Endometrium (tissue), 2 donors: ENCODE results near the gene ITGB5.

Experiments used
- FAIRE-seq: peaks from 2 replicates; lab custom pipeline; 2012; peaks lifted over from hg19 to GRCh38; lab: Jason Lieb, UNC
- donor health status: control.
- donor health status: control.

ITGB5 gene, protein sequence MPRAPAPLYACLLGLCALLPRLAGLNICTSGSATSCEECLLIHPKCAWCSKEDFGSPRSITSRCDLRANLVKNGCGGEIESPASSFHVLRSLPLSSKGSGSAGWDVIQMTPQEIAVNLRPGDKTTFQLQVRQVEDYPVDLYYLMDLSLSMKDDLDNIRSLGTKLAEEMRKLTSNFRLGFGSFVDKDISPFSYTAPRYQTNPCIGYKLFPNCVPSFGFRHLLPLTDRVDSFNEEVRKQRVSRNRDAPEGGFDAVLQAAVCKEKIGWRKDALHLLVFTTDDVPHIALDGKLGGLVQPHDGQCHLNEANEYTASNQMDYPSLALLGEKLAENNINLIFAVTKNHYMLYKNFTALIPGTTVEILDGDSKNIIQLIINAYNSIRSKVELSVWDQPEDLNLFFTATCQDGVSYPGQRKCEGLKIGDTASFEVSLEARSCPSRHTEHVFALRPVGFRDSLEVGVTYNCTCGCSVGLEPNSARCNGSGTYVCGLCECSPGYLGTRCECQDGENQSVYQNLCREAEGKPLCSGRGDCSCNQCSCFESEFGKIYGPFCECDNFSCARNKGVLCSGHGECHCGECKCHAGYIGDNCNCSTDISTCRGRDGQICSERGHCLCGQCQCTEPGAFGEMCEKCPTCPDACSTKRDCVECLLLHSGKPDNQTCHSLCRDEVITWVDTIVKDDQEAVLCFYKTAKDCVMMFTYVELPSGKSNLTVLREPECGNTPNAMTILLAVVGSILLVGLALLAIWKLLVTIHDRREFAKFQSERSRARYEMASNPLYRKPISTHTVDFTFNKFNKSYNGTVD

DNA sequence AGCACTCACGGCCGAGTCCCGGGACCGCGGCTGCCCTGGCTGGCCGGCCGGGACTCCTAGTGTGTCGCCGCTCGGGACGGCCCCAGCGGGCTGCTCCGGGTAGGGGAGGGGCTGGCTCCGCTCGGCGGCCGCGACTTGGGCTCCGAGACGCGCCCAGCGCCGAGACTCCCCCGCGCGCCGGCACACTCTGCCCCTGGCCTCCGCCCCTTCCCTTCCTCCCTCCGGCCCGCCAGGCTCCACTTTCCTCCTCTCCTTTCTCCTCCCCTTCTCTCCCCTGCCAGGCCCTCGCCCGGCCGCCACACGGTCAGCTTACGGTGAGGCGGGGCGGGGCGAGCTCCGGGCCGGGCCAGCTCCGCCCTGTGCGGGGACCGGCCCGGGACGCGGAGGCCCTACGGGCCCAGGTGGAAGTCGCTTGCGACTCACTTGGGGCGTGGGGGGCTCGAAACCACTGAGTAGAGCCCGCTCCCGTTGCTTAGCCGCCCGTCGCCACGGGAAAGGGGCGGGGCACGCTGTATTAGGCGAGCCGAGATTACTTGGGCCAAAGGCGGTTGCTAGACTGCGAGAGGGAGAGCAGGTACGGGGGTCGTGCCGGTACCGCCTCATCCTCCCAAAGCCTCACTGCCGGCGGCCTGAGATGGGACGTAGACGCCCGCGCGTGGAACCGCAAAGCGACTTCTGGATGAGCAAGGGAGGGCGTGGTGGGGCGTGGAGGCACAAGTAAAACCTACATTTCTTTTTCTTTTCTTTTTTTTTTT, at the start of gene ITGB5:
TSS of gene ITGB5 (minus strand) at position 189 of the 755 bp plus-strand sequence. CDS start 365 bp downstream, outside the sequence.
- FAIRE-seq = no peak

DNA sequence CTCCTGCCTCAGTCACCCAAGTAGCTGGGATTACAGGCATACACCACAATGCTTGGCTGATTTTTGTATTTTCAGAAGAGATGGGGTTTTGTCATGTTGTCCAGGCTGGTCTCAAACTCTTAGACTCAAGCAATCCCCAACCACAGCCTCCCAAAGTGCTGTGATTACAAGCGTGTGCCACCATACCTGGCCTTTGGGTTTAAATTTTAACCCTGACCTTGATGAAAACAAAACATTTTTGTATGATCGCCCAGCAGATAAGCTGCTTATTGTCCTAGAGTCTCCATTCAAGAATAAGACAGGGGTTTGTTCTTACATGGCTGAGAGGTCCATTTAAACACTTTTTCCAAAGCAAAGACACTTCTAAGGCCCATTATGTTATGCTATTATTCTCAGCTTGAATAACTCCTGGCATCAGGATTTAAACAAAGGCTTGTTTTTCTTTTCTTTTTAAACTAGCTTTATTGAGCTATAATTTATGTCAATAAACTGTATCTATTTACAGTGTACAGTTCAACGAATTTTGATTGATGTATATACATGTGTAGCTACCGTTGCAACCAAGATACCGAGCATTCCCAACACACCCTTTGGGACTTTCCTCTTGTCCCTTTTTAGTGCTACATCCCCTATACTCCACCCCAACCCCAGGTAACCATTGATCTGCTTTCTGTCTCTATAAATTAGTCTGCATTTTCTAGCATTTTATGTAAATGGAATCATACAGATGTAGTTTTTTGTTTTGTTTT, 48.8 kb upstream of the ITGB5 start:
- no peak for FAIRE-seq

DNA sequence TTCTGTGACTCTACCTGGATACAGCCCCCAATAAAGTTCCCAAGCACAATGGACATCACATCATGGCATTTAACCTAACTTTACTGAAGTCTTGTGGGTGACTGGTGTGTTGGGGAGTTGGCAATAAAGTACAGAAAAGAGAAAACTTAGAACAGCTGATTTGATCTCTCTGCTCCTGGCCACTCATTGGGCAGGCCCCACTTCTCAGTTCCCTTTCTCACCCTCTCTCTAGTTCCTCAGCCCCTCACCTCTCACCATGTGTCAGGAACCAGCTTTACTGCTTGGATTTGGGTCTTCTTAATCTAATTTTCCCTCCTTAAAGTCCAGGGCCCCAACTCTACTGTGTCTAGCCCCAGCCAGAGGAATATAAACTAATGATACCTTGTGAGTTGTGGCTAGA, 48.1 kb upstream of the ITGB5 start:
- no peak for FAIRE-seq

DNA sequence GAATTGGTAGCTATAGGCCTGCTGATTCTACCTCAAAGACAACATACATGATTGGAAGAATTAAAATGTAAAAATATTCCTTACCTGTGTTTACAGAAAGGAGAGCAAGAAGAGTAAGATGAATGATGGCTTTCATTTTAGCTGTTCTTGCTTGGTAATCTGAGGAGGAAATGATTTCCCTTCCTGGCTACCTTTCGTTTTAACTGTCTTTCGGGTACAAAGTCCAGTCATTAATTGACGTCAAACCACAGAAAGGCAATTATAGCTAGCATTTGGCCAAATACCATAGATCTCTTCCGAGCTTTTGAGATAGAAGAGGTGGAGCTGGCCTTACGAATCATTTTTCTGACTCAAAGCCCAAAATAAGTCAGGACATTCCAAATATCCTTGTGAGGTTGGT, 47.4 kb upstream of the ITGB5 start, which contains the start of gene MUC13:
TSS of gene MUC13 (minus strand) at position 175 of the 400 bp plus-strand sequence. CDS start at position 136, 39 bp downstream.
- no peak for FAIRE-seq

DNA sequence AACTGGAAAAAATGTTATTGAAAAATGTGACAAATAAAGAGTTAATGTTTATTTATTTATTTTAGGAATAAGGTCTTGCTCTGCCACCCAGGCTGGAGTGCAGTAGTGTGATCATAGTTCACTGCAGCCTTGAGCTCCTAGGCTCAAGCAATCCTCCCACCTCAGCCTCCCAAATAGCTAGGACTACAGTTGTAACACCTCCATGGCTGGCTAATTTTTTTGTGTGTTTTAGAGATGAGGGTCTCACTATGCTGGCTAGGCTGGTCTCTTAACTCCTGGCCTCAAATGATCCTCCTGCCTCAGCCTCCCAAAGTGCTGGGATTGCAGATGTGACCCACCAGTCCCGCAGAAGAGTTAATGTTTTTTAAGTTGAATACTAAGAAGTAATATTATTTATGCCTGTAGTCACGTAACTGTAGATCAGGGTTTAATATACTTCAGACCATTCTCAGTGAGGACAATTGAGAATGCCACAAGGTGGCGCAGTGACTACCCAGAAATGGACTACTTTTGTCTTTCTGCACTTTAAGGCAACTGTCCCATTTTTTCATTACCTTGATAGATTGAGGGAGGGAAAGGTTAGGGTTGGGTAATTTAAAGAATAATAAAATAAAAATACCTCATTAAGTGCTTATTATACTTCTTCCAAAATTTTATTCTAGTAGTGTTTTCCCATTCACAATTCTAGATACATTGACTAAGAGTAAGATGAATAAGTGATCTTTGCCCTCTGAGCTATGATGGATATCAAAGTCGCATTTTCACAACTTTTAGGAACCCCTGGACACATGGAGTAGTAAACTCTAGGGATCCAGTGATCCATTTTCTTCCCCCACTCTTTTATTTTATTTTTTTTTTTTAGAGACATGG, 41.4 kb upstream of the ITGB5 start:
- no peak for FAIRE-seq

DNA sequence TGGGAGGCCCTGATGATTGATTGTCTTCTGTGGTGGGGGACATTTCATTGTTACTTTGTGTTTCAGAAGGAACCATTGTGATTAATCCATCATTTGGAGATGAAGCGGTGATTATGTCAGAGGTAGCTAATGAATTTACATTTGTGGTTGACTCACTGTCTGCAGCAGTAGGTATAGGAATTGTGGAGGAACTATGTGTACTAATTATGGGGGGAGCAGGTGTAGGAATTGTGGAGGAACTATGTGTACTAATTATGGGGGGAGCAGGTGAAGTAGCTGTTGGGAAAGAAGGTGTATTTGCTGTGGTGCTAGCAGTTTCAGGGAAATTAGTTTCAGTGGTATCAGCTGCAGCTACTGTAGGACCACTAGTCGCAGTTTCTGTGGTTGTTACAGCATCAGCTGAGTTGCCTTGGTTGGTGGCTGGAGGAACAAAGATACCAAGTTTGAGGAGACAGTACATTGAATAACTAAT, 40.4 kb upstream of the ITGB5 start:
- FAIRE-seq = no peak

DNA sequence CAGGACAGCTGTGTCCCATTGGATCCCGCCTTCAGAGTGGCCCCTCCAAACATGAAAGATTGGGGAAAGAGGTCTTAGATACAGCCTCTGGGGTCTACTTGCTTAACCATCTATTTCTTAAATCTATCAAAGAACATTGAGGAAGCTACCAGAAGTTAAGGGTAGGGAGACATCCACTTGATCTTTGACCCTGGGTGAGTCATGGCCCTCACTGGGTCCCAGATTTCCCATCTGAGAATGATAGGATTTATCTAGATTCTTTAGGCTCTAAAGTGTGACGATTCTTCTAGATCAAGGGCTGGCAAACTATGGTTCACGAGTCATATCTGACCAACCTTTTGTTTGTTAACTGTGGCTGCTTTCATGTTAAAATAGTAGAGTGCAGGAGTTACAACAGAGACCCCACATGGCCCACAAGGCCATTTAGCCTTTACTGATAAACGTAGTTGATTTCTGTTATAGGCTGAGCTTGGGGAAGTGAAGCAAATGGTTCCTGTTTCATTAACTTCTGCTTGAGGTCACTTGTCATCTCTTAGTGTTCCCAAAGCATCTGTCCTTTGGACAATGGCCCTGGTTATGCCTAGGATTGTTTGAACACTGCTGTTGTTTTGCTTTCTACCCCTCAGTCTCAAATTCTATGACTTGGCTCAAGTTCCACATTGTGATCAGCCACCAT, 39.4 kb upstream of the ITGB5 start:
- no peak for FAIRE-seq

DNA sequence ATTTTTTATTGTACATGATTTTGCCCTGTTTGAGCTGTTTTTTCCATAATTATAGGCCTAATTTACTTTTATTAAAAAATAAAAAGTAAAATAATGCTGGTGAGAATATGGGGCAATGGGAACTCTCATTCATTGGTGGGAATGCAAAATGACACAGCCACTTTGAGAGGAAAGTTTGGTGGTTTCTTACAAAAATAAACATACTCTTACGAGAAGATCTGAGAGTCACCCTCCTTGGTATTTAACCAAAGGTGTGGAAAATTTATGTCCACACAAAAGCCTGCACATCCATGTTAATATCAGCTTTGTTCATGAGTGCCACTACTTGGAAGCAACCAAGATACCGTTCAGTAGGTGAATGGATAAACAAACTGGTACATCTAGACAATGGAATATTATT, 37.6 kb upstream of the ITGB5 start:
- no peak for FAIRE-seq

DNA sequence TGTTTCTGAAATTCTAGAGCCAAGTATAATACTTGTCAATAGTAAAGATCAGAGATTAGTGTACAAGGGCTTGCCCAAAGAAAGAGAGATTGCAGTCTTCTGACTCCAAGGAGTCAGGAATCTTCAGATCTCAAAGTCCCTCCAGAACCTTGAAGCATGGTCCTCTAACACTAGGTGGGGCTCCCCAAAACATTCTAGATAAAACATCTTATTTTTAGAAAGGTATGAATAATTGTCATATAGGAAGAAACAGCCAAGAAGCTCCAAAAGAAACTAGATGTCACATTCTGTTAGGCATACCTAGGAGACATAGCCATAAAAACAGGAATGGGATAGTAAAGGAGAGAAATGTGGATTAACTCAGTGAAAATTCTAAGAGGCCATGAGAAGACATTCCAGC, 36.7 kb upstream of the ITGB5 start:
- FAIRE-seq = no peak

DNA sequence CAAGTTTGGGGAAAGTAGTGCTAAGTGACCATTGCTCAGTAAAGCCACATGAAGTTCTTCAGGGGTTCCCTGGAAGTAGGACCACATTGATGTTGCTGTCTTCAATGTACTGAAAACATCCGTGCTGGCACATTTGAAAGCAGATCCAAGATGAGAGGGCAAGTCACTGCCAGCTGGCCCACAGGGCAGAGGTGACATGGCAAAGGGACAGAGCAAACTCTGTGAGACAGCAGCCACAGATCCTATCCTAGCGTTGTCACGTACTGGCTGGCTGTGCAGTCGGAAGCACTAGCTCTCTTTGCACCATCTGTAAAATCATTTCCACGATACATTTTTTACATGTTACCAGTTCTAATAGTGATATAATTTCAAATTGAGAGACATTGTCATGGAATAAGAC, 33.6 kb upstream of the ITGB5 start:
- no peak for FAIRE-seq

DNA sequence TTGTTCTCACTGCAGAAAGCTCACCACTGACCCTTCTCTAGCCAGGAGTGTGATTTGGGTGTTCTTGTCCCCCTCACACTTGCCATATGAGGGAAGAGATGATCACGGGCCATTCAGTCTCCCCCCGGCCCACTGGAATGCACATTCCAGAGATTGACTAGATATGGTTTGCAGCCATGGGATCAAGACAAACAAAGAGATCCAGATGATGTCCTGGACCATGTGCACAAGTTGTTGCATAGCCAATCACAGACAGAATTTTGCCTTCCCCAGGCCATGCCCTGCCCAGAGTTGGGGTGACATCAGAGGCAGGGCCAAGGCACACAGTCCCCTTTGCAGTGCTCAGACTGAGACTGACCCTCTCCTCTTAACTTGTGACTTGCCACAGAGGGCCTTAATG, 32.6 kb upstream of the ITGB5 start:
- FAIRE-seq = no peak

DNA sequence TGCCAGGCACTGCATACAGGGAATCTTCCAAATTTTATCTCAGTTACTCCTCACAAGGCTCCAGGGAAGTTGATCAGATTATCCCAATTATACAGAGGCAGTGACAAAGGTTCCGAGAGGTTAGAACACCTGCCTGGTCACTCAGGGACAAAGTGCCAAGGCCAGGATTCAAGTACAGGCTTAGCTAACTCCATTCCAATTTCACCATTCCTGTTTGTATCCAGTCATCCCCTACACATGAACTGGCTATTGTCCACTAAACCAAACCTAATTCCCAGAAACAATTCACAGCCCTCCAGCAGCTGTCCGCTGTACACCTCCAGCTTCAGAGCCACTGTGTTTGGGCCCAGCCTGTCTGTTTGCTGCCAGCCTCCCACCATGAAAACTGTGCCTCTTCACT, 31.4 kb upstream of the ITGB5 start:
- no peak for FAIRE-seq

DNA sequence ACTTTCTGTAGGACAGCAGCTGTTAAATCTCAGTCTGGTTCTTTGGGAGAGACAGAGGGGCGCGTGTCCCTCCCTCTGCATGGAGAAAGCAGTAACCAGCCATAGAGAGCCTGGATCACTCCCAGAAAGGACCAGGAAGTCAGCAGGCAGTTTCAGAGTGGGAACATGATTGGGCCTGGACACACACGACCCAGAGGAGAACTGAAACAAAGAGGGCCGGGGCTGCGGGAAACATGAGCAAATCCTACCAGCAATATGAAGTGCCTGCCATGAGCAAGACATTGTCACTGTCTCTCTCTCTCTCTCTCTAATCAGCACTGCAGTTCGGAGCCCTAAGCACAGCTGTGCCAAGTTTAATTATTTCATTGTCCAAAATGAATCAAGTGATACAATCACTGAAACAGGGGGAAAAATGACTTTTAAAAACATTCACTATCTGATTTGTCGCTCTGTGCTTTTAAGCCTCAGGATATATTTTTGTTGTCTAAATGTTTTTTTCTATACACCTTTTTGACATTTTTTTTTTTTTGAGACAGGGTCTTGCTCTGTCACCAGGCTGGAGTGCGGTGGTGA, 29.8 kb upstream of the ITGB5 start:
- no peak for FAIRE-seq

DNA sequence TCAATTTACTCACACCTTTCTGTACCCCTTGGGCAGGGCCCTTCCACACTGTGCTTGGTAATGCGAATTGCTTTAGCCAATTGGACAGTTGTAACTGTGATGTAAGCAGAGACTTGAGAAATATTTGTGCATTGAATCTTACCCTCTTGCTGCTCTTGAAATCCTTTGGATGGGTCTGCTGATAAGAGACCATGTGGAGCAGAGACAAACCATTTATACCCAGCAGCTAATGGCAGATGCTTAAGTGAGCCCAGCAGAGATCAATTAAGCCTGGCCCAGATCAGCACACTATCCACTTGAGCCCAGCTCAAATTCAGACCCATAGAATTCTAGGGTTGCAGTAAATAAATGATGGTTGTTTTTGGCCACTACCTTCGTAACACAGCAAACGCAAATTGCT, 28.1 kb upstream of the ITGB5 start:
- no peak for FAIRE-seq

DNA sequence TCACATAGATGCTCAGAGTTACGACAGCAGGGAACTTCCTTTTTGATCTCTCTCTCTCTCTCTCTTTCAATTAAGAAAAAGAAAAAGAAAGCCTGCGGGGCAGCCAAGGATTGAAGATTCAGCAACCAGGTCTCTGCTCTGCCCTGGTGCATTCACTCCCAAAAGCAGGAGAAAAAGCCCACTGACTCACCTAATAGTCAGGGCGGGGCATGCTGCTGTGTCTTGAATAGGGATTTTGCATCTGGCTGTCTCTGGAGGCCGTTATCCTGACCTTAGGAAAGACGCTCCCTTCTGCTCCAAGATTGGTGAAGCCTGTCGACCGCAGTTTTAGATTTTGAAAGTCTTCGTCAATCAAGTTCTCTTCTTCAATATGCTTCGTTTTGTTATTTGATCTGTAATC, 20.8 kb upstream of the ITGB5 start:
- no peak for FAIRE-seq

DNA sequence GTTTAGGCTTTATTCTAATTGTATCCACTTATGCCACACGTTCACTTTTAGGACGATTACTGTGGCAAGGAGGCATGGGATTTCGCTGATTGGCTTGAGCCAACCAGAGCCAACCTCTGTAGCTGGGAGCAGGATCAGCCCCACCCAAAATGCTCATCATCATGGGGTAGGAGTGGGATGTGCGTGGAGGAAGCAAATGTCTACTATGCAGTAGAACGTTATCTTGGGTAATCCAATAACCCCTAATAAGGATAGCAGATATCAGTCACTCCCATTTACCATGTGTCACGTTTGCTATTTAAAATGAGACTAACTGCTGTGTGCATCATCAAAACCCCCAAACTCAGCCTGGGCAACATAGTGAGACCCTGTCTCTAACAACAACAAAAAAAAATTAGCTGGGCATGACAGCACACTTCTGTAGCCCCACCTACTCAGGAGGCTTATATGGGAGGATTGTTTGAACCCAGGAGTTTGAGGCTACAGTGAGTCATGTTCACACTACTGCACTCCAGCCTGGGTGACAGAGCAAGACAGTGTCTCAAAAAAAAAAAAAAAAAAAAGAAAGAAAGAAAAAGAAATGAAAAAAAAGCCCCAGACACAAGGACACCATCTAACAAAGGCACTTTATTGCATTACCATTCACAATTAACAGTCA, 17.8 kb upstream of the ITGB5 start:
- no peak for FAIRE-seq

DNA sequence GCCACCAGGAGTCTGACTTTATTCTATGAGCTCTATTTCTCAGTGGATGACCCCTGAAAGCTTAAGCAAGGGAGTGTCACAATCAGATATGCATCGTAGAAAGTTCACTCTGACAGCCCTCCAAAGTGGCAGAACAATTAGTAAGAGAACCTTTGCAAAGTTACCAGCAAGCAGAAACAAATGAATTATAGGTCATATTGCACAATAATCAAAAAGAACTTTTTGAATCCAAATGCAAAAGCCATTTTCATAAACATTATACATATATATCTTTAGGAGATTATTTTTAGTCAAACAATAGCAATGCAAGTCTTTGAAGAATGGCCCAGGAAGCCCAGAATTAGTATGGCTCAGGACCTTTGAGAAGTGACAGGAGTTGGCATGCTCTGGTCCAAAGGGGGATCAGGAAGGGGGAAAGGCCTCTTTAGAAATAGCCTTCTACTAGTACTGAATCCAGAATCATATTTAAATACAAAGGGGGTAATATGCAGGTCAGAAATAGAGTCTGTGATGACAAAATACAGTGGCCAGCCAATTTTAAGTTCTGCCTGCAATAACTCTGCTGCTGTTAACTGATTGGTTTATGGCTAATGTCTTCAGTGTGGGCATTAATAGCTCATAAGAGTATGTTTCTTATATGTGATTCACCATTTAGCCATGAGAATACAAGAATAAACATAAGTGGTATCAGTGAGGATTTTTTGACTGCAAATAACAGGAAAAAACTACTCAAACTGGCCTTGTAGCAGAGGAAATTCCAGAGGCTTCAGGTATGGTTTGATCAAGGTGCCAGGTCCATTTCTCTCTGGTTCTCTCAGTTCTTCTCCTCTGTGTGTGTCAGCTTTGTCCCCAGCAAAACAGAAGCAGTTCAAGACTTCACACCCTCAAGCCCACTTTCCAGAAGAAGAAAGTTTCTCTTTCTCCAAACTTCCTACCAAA, 17.0 kb upstream of the ITGB5 start:
- no peak for FAIRE-seq
